ENCODE measurements around the gene FBXW10.
"Not testable (repeated sequence)": the region's sequence is repeated elsewhere in the genome, so short reads cannot be mapped to it uniquely, and the experiment has no call there.

GRCh38 chr17:18746551-18746950 lies 2.7 kb downstream of the FBXW10 start:
- not testable (repeated sequence) for TF ChIP-seq EZH2 (IDR thresholded peaks at IDR 0.05; ENCODE audit: borderline replicate concordance, insufficient read depth, low read length, poor library complexity, severe bottlenecking); RAD21 (conservative IDR thresholded peaks at IDR 0.05); TAF1 (IDR thresholded peaks at IDR 0.05; ENCODE audit: low read depth); MXI1 (conservative IDR thresholded peaks at IDR 0.05; ENCODE audit: poor library complexity, severe bottlenecking); REST (IDR thresholded peaks at IDR 0.05; ENCODE audit: borderline replicate concordance)
- TF ChIP-seq, protein P1, sequence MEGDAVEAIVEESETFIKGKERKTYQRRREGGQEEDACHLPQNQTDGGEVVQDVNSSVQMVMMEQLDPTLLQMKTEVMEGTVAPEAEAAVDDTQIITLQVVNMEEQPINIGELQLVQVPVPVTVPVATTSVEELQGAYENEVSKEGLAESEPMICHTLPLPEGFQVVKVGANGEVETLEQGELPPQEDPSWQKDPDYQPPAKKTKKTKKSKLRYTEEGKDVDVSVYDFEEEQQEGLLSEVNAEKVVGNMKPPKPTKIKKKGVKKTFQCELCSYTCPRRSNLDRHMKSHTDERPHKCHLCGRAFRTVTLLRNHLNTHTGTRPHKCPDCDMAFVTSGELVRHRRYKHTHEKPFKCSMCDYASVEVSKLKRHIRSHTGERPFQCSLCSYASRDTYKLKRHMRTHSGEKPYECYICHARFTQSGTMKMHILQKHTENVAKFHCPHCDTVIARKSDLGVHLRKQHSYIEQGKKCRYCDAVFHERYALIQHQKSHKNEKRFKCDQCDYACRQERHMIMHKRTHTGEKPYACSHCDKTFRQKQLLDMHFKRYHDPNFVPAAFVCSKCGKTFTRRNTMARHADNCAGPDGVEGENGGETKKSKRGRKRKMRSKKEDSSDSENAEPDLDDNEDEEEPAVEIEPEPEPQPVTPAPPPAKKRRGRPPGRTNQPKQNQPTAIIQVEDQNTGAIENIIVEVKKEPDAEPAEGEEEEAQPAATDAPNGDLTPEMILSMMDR (IDR thresholded peaks at IDR 0.05; ENCODE audit: poor library complexity, severe bottlenecking): not testable (repeated sequence)

Measured in neural cell (in vitro differentiated cells).